ENCODE data around the gene NFATC2IP.
"Not testable (repeated sequence)": the region's sequence is repeated elsewhere in the genome, so short reads cannot be mapped to it uniquely, and the experiment has no call there.

NFATC2IP gene

DNA sequence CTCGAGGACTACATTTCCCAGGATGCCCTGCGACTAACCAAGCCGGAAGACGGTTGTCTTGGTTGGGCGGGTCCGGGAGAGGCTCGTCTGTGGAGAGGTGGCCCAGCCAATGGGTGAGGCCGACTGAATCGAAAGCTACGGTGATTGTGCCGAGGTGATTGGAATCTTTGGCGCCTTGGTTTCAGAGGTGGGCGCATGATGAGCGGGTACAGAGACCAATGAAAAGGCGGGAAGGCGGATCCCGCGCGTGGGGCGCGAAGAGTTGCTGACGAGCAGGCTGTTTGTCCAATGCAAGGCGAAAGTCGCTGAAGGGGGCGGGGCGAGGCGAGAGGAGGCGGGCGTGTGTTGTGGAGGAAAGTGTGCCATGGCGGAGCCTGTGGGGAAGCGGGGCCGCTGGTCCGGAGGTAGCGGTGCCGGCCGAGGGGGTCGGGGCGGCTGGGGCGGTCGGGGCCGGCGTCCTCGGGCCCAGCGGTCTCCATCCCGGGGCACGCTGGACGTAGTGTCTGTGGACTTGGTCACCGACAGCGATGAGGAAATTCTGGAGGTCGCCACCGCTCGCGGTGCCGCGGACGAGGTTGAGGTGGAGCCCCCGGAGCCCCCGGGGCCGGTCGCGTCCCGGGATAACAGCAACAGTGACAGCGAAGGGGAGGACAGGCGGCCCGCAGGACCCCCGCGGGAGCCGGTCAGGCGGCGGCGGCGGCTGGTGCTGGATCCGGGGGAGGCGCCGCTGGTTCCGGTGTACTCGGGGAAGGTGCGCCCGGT, at the start of gene NFATC2IP:
NFATC2IP (plus strand) TSS at position 290 of the 762 bp plus-strand sequence; CDS start at position 365, 75 bp downstream.
- DNase-seq: peak; percentile 100

DNA sequence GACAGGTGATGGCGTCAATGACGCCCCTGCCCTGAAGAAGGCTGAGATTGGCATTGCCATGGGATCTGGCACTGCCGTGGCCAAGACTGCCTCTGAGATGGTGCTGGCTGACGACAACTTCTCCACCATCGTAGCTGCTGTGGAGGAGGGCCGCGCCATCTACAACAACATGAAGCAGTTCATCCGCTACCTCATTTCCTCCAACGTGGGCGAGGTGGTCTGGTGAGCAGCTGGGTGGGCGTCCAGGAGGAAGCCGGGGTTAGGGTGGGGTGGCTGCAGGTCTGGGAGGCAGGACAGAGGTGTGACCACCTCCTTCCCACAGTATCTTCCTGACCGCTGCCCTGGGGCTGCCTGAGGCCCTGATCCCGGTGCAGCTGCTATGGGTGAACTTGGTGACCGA, 48.9 kb upstream of the NFATC2IP start:
- DNase-seq: no peak

DNA sequence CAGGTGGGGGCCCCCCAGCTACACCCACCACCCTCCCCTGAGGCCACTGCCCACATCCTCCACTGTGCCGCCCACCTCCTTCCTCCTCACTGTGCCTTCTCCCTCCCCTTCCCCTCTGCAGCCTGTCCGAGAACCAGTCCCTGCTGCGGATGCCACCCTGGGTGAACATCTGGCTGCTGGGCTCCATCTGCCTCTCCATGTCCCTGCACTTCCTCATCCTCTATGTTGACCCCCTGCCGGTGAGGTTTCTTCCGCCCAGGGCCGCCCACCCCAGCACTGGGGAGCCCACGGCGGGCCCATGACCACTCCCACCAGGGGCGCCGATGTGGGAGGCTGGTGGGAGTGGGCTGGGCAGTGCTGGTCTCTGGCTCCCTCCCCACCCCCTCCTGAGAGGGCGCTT, 47.8 kb upstream of the NFATC2IP start:
- DNase-seq: no peak

DNA sequence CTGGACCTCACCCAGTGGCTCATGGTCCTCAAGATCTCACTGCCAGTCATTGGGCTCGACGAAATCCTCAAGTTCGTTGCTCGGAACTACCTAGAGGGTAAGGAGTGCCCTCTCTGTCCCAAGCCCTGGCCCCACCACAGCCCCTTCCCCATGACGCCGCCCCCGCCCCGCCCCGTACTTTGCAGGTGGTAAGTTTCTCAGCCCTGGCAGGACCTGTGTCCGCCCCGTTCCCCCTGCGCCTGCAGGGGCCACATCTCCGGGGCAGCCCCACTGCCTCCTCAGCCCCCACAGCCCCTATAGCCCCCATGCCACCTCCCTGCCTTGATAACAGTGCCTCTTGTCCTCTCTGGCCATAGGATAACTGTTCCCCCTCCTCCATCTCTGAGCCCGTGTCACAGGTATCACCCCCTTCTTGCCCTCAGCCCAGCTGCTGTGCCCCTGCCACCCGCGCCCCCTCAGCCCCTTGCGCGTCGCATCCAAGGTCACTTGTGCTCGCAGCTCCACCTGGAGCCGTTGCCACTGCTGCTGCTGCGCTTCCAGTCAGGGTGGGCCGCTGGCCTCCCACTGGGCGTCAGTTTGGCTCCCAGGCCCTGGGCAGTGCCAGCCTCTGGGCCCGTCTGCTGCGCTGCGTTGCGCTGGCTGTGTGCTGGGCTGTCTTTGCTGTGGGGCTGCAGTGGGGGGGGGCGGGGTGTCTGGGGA, 47.2 kb upstream of the NFATC2IP start:
- no peak for DNase-seq

DNA sequence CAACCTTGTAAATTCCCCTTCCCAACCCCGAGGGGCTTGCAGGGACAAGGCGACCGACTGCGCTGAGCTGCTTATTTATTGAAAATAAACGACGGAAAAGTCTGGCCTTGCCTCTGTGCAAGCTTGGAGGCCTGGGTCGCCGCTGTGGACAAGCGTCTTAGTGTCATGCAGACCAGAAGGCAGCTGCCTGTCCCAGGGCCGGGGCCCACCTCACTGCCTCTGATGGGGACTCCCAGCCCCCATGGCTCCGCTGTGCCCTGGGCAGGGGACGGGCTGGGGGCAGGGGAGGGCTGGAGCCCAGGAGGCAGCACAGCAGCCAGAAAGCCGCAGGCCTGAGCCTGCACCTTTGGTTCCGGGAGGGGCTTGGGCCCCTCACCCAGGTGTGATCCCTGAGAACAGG, 46.4 kb upstream of the NFATC2IP start:
- DNase-seq: no peak

DNA sequence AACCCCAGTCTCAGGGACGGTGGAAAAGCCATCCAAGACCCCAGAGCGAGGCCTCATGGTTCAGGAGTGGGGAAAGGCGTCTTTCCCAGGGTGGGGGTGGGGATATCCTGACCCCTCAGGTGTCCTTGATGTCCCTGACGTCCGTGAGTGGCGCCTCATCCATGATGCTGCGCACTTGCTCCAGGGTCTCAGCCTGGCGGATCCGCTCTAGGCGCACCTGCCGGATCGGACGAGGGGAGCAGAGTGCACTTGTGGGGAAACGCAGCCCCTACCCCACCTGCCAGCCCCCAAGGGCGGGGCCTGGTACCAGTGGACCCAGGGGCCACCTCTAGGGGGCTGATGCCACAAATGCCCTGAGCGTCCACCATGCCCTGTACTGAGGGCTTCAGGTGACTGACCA, 45.9 kb upstream of the NFATC2IP start:
- DNase-seq: no peak

DNA sequence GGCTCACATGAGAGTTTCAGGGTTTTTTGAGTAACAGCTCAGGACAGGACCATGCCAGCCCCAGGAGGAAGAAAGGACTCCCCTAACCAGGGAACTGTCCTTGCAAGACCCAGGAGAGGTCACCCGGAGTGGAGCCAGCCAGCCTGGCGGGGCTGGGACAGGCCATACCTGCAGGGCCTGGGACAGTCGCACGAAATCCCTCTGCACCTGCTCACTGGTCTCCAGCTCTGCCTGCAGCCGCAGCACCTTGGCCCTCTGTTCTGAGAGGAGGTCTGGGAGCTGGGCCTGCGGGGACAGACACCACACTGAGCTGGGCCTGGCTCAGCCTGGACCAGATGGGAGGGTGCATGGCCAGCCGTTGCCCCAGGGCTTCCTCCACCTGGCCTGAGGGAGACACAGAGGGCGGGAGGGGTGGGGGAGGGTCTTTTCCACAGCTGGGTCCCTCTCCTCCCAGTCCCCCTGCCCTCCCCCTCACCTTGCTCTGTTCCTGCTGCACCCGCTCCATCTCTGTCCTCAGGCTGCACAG, 45.4 kb upstream of the NFATC2IP start:
- DNase-seq: no peak

DNA sequence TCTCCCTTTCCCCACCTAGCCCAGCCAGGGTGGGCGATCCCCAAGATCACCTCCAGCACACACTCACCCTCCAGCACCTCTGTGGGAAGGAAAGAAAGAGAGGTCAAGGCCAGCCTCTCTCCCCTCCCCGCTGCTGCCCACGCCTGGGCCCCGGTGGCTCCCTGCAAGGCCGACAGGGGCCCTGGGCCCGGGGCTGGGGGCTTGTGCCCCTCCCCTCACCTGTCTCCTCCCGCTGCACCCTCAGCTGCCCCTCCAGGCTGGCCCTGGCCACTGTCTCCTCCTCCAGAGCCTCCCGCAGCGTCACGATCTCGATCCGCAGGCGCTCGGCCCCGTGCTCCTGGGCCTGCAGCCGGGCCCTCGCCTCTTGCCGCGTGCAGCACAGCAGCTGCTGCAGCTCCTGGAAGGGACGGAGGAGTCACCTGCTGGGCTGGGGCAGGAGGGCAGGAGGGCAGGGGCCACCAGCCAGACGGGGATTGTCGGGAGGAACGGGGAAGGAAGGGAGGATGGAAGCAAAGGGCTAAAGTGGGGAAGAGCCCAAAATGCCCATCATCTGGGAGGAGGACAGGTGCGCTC, 44.9 kb upstream of the NFATC2IP start:
- no peak for DNase-seq

DNA sequence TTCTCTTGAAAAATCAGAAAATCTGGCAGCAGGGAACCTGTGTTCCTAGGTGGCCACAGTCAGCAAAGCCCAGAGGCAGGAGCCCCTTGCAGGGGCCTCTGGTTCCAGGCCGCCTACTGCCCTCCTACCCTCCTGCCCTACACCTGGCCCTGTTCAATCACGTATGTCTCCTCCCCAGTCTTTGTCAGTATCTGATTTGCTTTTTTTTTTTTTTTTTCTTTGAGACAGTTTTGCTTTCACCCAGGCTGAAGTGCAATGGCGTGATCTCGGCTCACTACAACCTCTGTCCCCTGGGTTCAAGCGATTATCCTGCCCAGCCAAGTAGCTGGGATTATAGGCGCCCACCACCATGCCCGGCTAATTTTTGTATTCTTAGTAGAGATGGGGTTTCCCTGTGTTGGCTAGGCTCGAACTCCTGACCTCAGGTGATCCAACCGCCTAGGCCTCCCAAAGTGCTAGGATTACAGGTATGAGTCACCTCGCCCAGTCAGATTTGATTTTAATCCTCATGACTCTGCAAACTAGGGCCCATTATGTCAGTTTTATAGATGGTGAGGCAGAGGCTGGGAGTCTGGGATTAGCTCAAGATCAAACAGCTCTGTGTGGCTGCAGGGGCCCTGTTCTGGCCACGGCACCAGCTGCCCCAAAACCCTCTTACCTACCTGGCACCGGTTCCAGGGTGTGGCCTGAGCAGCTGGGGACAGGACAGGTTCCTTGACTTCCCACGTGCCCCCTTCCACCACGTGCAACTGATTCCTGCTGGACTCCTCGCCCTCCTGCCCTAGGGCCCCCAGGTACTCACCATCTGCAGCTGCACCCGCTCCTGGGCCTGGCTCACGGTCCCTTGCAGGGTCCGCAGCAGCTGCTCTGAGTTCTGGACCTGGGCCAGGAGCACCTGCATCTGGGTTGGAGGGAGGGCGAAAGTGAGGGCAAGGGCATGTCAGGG, 40.4 kb upstream of the NFATC2IP start:
- DNase-seq: no peak

DNA sequence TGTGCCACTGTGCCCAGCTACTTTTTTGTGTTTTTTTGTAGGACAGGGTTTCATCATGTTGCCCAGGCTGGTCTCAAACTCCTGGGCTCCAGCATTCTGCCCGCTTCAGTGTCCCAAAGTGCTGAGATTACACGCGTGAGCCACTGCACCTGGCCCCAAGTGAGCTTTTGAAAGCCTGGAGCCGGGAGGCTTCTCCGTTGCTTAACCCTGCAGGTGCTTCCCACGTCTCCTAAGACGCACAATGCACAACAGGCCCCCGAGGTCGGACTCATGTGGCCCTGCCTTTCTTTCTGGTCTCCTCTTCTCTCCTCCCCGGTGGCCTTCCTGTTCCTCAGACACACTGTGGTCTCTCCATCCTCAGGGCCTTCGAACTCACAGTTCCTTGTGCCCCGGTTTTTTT, 38.2 kb upstream of the NFATC2IP start:
- DNase-seq: no peak

DNA sequence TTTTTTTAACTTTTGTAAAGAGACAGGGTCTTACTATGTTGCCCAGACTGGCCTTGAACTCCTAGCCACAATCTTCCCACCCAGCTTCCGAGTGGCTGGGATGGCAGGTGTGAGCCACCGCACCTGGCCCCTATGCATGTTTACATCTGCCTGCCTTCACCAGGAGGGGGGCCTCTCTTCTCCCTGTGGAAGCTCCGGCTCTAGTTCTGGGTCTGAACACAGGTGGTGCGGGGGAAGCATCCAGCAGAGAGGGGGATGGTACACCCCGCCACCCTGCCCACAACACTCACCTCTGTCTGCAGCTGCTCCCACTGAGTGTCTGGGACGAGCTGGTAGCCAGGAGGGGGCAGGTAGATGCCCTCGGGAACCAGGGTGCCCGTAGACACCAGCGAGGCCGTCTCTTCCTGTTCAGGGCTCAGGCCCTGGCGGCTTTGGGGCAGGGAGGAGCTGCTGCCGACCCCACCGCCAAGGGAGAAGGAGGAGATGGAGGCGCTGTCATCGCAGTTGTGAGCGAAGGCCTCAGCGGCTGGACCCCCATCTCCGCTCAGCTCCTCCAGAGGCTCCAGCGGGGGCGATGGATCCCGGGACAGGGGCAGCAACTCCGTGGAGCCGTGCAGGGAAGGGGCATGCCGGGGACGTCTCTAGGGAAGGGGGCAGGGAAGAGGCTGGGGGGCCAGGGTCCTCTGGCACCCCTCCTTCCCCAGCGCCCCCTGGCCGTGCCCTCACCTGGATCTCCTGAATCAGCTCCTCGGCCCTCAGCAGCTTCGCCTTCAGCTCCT, 36.6 kb upstream of the NFATC2IP start:
- DNase-seq: no peak

DNA sequence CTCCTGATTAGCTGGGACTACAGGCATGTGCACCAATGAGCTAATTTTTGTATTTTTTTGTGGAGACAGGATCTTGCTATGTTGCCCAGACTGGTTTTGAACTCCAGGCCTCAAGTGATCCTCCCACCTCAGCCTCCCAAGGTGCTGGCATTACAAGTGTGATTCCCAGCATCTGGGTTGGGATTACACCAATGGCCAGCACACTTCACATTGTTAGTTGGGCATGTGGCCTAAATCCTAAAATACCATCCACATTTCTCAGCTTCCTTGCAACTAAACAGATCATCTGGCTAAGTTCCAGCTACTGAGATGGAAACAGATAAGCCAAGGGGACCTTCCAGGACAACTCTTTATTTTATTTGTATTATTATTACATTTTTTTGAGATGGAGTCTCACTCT, 35.6 kb upstream of the NFATC2IP start:
- no peak for DNase-seq

DNA sequence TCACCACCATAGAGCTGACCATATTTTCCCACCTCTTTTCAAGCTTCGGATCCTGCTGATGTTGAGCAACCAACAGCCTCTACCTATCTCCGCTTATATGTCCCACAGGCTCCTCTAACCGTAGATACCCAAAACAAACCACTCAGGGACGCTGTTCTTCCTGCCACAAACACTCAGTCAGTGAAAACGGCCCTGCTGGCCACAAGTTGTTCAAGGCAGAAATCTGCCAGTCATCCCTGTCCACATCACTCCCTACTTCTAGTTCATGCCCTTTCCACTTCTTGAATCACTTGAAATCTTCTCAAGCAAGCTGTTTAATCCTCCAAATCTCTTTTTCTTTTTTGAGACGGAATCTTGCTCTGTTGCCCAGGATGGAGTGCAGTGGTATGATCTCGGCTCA, 33.6 kb upstream of the NFATC2IP start:
- DNase-seq: no peak

DNA sequence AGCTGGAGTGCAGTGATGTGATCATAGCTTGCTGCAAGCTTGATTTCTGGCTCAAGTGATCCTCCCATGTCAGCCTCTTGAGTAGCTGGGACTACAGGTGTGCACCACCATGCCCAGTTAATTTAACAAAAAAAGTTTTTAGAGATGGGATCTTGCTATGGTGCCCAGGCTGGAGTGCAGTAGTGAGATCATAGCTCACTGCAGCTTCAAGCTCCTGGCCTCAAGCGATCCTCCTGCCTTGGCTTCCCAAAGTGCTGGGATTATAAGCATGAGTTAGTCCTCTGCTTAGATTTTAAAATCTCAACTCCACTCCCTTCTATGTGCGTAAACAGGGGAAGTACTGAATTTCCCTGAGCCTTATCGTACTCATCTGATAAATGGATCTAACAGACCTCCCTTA, 32.0 kb upstream of the NFATC2IP start:
- no peak for DNase-seq

DNA sequence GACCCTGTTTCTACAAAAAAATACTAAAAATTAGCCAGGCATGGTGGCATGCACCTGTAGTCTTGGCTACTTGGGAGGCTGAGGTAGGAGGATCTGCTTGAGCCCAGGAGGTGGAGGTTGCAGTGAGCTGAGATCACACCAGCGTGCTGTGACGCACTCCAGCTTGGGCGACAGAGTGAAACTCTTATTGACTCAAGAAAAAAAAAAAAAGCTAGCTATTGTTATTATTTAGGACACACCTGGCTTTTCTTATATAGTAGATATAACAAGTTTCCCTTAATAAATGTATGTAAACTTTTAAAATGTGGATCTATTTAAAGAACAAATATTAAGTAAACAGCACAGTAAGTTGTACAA, 27.5 kb upstream of the NFATC2IP start:
- DNase-seq: no peak

DNA sequence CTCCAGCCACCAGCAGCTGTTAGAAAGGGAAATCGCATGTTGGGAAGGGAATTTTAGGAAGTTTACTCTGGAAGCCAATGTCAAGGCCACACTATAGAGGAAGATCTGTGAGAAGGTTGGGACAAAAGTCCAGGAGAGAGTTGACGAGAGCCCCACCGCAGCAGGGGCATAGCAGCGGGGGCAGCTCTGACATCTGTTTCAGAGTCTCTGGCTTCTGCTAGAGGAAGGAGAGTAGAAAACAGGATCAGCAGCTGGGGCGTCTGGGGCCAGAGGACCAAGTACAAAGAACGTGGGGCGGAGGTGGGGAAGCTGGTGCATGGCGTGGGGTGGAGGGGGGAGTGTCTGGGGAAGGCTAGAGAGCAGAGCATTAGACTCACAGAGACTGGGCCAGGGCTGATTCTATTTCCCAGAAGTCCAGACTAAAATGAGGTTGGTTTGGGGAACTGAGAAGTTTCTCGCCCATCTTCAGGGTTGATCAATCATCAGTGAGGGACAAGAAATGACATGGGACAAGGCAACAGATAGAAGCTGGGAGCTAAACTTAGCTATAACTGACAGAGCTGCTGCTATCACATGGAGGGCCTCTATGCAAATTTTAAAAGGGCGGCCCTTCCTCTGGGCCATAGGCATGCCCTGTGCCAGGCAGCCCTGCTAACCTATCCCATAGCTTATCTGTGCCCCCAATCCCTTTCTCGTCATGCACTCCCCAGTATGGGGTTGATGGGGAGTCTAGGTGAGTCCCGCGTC, 26.9 kb upstream of the NFATC2IP start:
- DNase-seq: no peak

DNA sequence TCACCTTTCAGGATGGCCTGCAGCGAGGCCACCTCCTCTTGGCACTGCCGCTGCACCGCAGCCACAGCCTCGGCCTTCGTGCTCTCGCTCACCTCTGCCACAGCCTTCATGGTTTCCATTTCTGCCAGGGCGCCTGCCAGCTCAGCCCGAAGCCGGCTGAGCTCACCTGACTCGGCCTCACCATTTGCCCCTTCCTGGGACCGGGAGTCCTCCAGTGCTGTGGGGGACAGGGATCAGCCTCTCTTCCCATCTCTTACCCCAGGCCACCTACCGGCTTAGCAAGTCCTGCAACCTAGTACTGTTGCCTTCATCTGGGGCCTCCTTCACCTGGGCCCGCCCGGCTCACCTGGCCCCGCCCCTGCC, 26.4 kb upstream of the NFATC2IP start:
- DNase-seq: no peak

DNA sequence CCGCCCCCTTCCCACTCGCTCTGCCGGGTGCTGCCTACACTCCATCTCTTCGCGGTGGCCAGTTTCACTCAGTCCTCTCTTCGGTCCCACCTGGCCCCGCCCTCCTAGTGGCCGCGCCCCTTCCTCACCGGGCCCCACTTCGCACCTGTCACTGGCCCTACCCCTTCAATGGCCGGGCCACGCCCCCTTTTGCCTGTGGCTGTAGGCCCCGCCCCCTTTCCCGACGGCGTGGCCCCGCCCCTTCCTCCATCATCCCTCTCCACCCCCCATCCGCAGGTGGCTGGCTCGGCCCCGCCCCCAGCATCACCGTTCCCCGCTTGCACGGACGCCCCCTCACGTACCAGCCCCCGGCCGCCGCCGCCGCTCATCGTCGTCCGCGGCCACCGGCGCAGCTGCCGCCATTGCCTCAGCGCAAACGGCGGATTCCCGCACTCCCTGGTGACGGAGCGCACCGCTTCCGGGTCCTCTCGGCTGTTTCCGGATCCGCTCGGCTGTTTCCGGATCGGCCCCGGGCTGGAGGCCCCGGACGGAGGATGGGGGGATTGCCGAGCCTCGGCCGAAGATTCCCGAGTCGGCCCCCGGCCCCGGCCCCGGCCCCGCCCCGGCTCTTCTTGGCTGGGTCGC, 25.9 kb upstream of the NFATC2IP start, which contains the start of gene RABEP2:
RABEP2 (minus strand) TSS at position 477 of the 624 bp plus-strand sequence; CDS start at position 402, 75 bp downstream.
- peak; percentile 96 for DNase-seq

DNA sequence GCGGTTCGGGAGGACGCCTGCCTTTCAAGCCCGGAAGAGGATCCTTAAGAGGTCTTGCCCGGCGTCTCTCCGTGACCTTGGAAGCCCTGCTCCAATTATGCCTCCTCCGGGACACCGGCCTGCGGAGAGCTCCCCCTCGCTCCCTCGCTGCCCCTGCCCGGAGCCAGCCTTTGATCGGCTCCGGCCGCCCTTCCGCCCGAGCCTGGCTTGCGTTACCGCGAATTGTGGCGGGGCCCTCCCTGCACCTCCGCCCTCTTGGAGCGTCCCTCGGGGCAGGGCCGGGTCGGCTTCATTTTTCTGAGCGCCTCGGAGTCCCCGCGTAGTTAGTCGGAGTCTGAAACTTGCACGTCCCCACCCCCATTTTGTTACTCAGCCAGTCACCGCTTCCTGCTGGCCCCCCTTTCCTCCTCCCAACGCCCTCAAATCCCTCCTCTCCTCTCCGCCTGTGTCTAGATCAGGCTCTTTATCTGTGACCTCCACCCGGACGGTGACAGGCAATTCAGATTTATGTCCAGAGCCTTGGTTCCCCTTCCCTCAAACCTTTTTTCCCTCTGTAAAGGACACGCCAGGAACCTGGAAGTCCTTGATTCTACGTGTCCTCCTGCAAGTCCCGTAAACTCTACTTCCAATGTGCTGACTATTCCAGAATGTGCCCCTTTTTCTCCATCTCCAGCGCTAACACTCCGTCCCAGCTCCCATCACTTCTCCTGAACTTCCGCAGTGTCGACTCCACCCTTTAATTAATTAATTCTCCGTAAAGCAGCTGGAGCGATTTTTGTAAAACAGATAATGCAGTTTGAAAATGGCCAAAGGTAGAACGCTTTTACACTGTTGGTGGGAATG, 25.1 kb upstream of the NFATC2IP start:
- DNase-seq: peak; percentile 81

DNA sequence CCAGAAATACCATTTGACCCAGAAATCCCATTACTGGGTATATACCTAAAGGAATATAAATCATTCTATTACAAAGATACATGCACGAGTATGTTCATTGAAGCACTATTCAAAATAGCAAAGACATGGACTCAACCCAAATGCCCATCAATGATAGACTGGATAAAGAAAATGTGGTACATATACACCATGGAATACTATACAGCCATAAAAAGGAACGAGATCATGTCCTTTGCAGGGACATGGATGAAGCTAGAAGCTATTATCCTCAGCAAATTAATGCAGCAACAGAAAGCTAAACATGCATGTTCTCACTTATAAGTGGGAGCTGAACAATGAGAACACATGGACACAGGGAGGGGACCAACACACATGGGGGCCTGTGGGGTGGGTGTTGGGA, 24.5 kb upstream of the NFATC2IP start:
- DNase-seq: not testable (repeated sequence)
